B cell (primary cell): Measurements from ENCODE around the gene ARHGAP28. TPM values are rescaled to one million over a fixed set of nuclear protein-coding genes. Genes with fewer than 3 reads are reported as not detected.

Experiments used
- ATAC-seq: fragments of 200-7000 bp; cut with Tn5 transposase; one replicate; pipeline ENCODE4 v1.10.0; 2021; ENCODE audit warnings: low read depth, mild to moderate bottlenecking, moderate number of reproducible peaks, moderate library complexity
- CTCF ChIA-PET: fragments of 350-600 bp; sonication (Branson Sonifier 250); formaldehyde crosslinking; loops from one replicate; lab custom pipeline; 2021; ENCODE audit warnings: antibody characterized with exemption, inconsistent platforms; lab: Charles Lee
- POLR2A ChIA-PET: fragments of 350-600 bp; sonication (Branson Sonifier 250); formaldehyde crosslinking; loops from one replicate; lab custom pipeline; 2021; ENCODE audit warnings: antibody characterized with exemption; lab: Charles Lee
- DNase-seq: peaks from one replicate; pipeline ENCODE4 v3.0.0; 2013
- H2AFZ ChIP-seq: 2 replicates; pipeline ENCODE4 v1.6.1; 2012; ENCODE audit warnings: mild to moderate bottlenecking, low read depth, low read length; ENCODE audit not compliant: insufficient read depth, poor library complexity, severe bottlenecking
- H3K27ac ChIP-seq, 2 donors: 1 replicate in 1 of 2; 2 replicates in 1 of 2; pipeline ENCODE4 v1.5.1; 2012 to 2013; ENCODE audit warnings: low read length in 2 of 2, mild to moderate bottlenecking in 2 of 2, moderate library complexity in 1 of 2
- H3K27me3 ChIP-seq, 4 experiments: fragments of 200-600 bp in 1 of 4; sonication (generic) in 1 of 4; replicated peaks in 1 of 4; 1 replicate in 2 of 4; 2 replicates in 2 of 4; pipeline versions ENCODE4 v1.6.1 to v1.7.0; 2013 to 2016; ENCODE audit warnings: low read length in 3 of 4, mild to moderate bottlenecking in 2 of 4, mixed read lengths in 1 of 4, moderate library complexity in 1 of 4; ENCODE audit not compliant: insufficient read depth in 4 of 4, control insufficient read depth in 3 of 4; ENCODE audit errors: control extremely low read depth in 1 of 4
- H3K36me3 ChIP-seq, 2 experiments: replicated peaks in 1 of 2; 1 replicate in 1 of 2; 2 replicates in 1 of 2; pipeline versions ENCODE4 v1.6.1 to v1.7.1; 2013; ENCODE audit warnings: low read length in 1 of 2; ENCODE audit not compliant: insufficient read depth in 2 of 2, control insufficient read depth in 1 of 2; ENCODE audit errors: control extremely low read depth in 1 of 2, extremely low read depth in 1 of 2
- H3K4me1 ChIP-seq, 2 donors: fragments of 200-600 bp in 1 of 2; sonication (generic) in 1 of 2; 1 replicate in 1 of 2; 2 replicates in 1 of 2; pipeline versions ENCODE4 v1.5.1 to v1.6.1; 2013 to 2017; ENCODE audit warnings: low read length in 2 of 2; ENCODE audit not compliant: control insufficient read depth in 2 of 2, insufficient read depth in 2 of 2
- H3K4me2 ChIP-seq: replicated peaks from 2 replicates; pipeline ENCODE3; 2012; ENCODE audit warnings: mild to moderate bottlenecking, low read depth, low read length; ENCODE audit not compliant: poor library complexity, severe bottlenecking
- H3K4me3 ChIP-seq, 5 experiments: fragments of 200-600 bp in 1 of 5; sonication (generic) in 1 of 5; 1 replicate in 3 of 5; 2 replicates in 2 of 5; pipeline versions ENCODE4 v1.5.1 to v1.7.0; 2011 to 2016; ENCODE audit warnings: low read length in 4 of 5, mild to moderate bottlenecking in 4 of 5, low read depth in 2 of 5, control low read depth in 1 of 5, moderate library complexity in 1 of 5; ENCODE audit not compliant: insufficient read depth in 1 of 5; ENCODE audit errors: control extremely low read depth in 1 of 5, extremely low read depth in 1 of 5
- H3K79me2 ChIP-seq: fragments of 200-600 bp; sonication (generic); one replicate; pipeline ENCODE4 v1.6.0; 2016; ENCODE audit warnings: low read length; ENCODE audit not compliant: control insufficient read depth, insufficient read depth
- H3K9ac ChIP-seq: fragments of 200-600 bp; sonication (generic); 2 replicates; pipeline ENCODE4 v1.6.1; 2017; ENCODE audit warnings: mild to moderate bottlenecking, low read length, moderate library complexity
- H3K9me3 ChIP-seq, 3 donors: one replicate each; pipeline versions ENCODE4 v1.6.1 to v1.7.1; 2013; ENCODE audit warnings: low read length in 2 of 3; ENCODE audit not compliant: control insufficient read depth in 2 of 3, insufficient read depth in 1 of 3; ENCODE audit errors: control extremely low read depth in 1 of 3
- H4K20me1 ChIP-seq: 2 replicates; pipeline ENCODE4 v1.6.0; 2012; ENCODE audit warnings: mild to moderate bottlenecking, low read length; ENCODE audit not compliant: insufficient read depth, control insufficient read depth, poor library complexity, severe bottlenecking
- H3K27ac Mint-ChIP-seq: one replicate; pipeline ENCODE4 v1.8.0; 2021; ENCODE audit warnings: mixed read lengths
- H3K27me3 Mint-ChIP-seq: one replicate; pipeline ENCODE4 v1.8.0; 2021; ENCODE audit warnings: mixed read lengths
- H3K4me1 Mint-ChIP-seq: one replicate; pipeline ENCODE4 v1.8.0; 2021; ENCODE audit warnings: mixed read lengths
- H3K4me3 Mint-ChIP-seq: one replicate; pipeline ENCODE4 v1.8.0; 2021; ENCODE audit warnings: mixed read lengths
- H3K9me3 Mint-ChIP-seq: one replicate; pipeline ENCODE4 v1.8.0; 2022; ENCODE audit warnings: mixed read lengths; ENCODE audit not compliant: insufficient read depth
- EZH2 ChIP-seq: IDR thresholded peaks from 2 replicates; pipeline ENCODE4 v1.6.1; 2012; ENCODE audit warnings: borderline replicate concordance, low read depth, mild to moderate bottlenecking, moderate library complexity, low read length; ENCODE audit not compliant: insufficient read depth, poor library complexity, severe bottlenecking
- WGBS: methylation state at CpG from one replicate; pipeline ENCODE4 v1.1.5; 2013; ENCODE audit warnings: missing lambda C conversion rate; ENCODE audit not compliant: insufficient coverage; 5-methylcytosine and 5-hydroxymethylcytosine counted together
- intact Hi-C: fragments of 100-400 bp; cut with micrococcal nuclease; formaldehyde crosslinking; loops from one replicate; pipeline ENCODE4 v1.10.0; 2022
- polyA plus RNA-seq: library from polyadenylated mRNA; depleted of rRNA; stranded (reverse); fragments of >200 nt; gene quantifications from 2 replicates; pipeline ENCODE4 v1.2.3, GENCODE V29; 2012
- total RNA-seq, 2 donors: library from RNA; stranded (reverse); fragments of 120-200 nt in 1 of 2; gene quantifications; 1 replicate in 1 of 2; 2 replicates in 1 of 2; pipeline versions ENCODE4 v1.2.3 to v1.2.4, GENCODE V29; 2013 to 2022
- TF ChIP-seq, protein P1 (sequence below): fragments of 200-600 bp; IDR thresholded peaks from one replicate; pipeline ENCODE4 v1.8.0; 2022; ENCODE audit warnings: antibody characterized with exemption, mild to moderate bottlenecking

ARHGAP28 gene
- total and polyA plus RNA-seq, 2 donors (not counting 1 experiment from before 2014, with no cell fraction given) = not detected

- no peaks in the 10 kb centered on the region for H3K79me2 ChIP-seq
- H3K4me1 ChIP-seq = no peaks in the 10 kb centered on the region
- H3K4me3 Mint-ChIP-seq = no peak overlapping the region
- intact Hi-C loops = no loop called here
- H3K27me3 Mint-ChIP-seq = no peaks in the 10 kb centered on the region
- no peak overlapping the region for H3K4me3 ChIP-seq
- no peak overlapping the region for H3K9ac ChIP-seq
- POLR2A ChIA-PET = no interaction called here
- TF ChIP-seq, protein P1, sequence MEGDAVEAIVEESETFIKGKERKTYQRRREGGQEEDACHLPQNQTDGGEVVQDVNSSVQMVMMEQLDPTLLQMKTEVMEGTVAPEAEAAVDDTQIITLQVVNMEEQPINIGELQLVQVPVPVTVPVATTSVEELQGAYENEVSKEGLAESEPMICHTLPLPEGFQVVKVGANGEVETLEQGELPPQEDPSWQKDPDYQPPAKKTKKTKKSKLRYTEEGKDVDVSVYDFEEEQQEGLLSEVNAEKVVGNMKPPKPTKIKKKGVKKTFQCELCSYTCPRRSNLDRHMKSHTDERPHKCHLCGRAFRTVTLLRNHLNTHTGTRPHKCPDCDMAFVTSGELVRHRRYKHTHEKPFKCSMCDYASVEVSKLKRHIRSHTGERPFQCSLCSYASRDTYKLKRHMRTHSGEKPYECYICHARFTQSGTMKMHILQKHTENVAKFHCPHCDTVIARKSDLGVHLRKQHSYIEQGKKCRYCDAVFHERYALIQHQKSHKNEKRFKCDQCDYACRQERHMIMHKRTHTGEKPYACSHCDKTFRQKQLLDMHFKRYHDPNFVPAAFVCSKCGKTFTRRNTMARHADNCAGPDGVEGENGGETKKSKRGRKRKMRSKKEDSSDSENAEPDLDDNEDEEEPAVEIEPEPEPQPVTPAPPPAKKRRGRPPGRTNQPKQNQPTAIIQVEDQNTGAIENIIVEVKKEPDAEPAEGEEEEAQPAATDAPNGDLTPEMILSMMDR = no peak
- no peak for TF ChIP-seq EZH2
- H3K36me3 ChIP-seq = no peaks in the 10 kb centered on the region
- no peak overlapping the region for H3K4me2 ChIP-seq
- H3K27ac ChIP-seq = no peak overlapping the region
- no peaks in the 10 kb centered on the region for H3K4me1 Mint-ChIP-seq
- DNase-seq = no peak
- H3K27me3 ChIP-seq = no peaks in the 10 kb centered on the region
- no peaks in the 10 kb centered on the region for H4K20me1 ChIP-seq
- no peak overlapping the region for H3K27ac Mint-ChIP-seq
- ATAC-seq = no peak
- CTCF ChIA-PET = no interaction called here
- 87% methylated on average over 3 of the region's 4 CpGs for WGBS
- H3K9me3 ChIP-seq = peaks cover 0 to 5% (median 0%) of the 10 kb centered on the region in 3 donors
- H2AFZ ChIP-seq = no peak overlapping the region
- no peaks in the 10 kb centered on the region for H3K9me3 Mint-ChIP-seq
Observed at GRCh38 chr18:6719098-6719846, 10.2 kb upstream of the ARHGAP28 start.

GRCh38 chr18:6719910-6720683, 9.4 kb upstream of the ARHGAP28 start:
- H3K27ac Mint-ChIP-seq = no peak overlapping the region
- Histone ChIP-seq H3K4me1 (no peaks in the 10 kb centered on the region), H3K79me2 (no peaks in the 10 kb centered on the region), H3K36me3 (no peaks in the 10 kb centered on the region), H3K27me3 (no peaks in the 10 kb centered on the region), H3K4me2 (no peak overlapping the region), H4K20me1 (no peaks in the 10 kb centered on the region), H3K4me3 (no peak overlapping the region), H3K9ac (no peak overlapping the region), H2AFZ (no peak overlapping the region), H3K9me3 (peaks cover 0 to 5% (median 0%) of the 10 kb centered on the region in 3 donors), H3K27ac (no peak overlapping the region)
- POLR2A ChIA-PET = no interaction called here
- DNase-seq (no peak), ATAC-seq (no peak)
- TF ChIP-seq, protein P1 = no peak
- no peak for TF ChIP-seq EZH2
- H3K4me1 Mint-ChIP-seq = no peaks in the 10 kb centered on the region
- CTCF ChIA-PET = no interaction called here
- no peak overlapping the region for H3K4me3 Mint-ChIP-seq
- intact Hi-C loops = no loop called here
- no peaks in the 10 kb centered on the region for H3K27me3 Mint-ChIP-seq
- H3K9me3 Mint-ChIP-seq = no peaks in the 10 kb centered on the region
- 100% methylated on average over 1 of the region's 1 CpG for WGBS
